ENCODE data around the gene TMEM108.

TMEM108 gene

DNA sequence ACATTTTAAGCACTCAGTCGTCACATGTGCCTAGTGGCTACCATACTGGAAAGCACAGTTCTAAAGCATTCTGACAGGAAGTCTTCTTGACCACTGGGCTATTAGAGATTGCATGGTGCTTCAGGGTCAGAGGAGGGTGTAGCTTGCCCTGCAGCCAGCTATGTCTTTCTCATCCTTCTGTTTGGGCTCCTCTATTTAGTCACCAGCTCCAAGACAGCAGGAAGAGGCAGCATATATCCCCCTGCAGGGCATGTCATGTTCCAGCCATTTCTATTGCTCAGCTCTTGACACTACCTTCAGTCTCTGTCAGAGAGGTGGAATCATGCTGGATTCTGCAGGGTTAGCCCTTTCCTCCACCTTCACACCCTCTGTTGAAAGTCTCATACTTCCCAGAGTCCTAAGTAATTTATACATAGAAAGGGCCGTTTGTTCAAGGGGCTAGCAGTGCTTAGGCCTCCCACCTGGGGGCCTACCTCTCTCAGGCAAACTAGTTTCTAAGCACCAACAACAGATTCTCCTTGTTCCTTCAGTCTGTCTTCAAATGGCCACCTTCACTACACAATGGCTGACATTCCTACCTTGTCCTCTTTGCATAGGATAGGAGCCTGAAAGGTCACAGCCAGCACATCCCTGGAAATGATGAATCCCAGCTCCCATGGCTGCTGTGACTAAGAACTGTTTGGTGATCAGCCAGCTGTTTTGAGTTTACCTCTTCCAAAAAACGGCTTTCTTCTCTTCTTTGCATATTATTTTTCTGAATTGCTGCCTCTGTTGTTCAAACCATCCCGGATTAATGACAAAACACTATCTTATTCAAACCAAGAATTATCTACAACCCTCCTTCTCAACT lies 246.0 kb downstream of the TMEM108 start:
- DNase-seq: no peak

DNA sequence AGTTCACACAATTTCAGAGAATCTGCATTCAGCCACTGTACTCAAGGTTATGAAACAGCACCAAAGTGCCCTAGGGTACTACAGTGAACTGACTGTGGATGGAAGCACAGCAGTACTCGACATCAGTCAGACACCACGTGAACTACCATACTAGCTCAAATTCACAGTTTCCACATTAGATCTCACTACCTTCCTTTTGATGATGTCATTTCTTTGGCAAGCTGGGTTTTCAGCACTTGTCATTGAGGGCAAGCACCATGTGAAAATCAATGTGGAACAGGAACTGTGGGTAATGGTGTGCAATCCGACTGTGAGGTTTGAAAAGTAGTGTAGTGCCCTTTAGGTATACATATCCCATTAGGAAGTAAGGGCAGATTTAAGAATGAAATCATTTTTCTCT lies 251.1 kb downstream of the TMEM108 start:
- no peak for DNase-seq

DNA sequence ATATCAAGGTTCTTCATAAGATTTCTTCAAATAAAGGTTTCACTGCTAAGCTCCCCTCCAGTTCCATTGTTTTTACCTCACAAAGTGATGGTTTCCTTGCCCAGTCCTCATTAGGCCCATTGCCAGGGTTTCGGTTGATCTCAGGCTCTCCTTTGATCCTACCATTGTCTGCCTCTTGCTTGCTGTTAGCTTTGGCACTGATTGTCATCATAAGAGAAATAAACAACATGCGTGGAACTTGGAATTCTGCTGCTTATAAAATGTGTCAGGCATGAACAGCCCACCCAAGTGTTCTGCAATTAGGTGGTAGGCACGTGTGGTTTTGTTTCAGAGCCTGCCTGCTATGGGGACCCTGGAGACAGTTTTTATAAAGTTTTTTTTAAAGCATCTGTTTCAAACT lies 254.1 kb downstream of the TMEM108 start:
- DNase-seq: no peak

DNA sequence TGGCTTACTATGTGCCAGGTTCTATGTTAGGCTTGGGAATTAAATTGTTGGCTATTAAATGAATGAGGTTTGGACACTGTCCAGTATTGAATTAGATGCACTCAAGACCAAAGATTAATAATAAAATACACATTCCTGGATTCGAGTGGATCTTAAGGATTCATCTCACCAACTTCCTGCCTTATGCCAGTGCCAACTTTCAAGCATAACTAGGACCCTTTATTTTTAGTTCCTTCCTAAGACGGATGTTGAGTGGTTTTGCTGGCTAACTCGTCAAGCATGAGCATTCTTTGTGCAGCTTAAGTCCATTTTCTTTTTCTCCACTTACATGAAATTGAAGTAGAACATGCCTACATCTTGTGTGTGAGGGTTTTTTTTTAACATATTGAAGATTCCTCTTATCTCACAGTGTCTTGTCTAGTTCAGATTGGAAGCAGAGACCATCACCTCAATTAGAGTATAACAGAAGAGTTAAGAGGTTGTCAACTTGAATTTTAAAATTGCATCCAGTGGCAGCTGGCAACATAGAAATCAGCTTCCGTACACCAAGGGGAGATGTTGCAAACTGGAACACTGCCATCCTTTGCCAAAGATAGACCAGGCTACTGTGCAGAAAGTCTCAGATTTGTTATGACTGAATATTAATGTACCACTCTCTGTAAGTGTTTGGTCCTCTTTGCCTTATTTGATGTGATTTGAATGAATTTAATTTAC lies 255.4 kb downstream of the TMEM108 start:
- DNase-seq: peak; percentile 36

DNA sequence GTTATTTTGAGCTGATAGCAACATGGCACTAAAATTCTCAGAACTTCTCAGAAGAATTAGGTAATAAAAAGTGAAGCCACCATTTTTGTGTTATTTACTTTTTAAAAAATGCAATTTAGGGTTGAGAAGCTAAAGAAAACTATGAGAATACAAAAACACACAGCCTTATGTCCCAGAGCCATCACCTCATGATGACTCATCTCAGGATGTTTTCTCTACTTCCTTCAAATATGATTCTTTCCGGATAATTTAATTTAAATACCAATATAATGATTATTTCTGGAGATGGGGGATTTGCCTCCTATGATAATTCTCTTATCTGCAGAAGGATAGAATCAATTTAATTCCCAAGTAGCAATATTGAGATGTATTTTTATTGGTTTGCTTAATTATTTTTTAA lies 256.1 kb downstream of the TMEM108 start:
- DNase-seq: no peak

DNA sequence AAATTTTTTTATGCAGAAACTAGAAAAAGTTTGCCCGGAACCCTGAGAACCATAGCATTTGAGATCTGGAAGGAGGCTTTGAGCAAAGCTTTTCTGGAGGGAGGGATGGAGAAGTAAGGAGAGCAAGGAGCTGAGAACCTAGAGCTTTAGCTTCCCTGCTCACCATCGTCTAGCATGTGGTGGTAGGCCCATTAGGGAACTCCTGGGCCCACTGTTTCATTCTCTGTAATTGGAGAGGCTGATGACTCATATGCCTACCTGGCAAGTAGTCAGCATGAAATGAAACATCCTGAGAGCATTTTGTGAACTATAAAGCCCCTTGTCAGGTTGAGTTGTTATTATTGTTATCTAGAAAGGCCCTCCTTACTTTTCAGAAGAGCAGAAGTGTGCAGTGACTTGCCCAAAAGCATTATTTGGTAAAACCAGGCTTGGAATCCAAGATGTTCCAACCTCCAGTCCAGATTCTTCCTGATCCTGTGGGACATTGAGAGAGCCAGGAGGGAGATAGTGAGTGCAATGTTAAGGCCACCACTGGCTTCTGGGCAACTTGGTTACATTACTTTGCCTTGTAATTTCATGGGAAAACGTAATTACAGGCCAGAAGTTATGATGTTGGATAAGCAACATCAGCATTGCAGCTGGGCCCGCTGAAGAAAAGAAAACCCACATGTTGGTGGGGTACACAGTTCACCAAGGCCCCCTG lies 257.2 kb downstream of the TMEM108 start:
- peak; percentile 32 for DNase-seq

DNA sequence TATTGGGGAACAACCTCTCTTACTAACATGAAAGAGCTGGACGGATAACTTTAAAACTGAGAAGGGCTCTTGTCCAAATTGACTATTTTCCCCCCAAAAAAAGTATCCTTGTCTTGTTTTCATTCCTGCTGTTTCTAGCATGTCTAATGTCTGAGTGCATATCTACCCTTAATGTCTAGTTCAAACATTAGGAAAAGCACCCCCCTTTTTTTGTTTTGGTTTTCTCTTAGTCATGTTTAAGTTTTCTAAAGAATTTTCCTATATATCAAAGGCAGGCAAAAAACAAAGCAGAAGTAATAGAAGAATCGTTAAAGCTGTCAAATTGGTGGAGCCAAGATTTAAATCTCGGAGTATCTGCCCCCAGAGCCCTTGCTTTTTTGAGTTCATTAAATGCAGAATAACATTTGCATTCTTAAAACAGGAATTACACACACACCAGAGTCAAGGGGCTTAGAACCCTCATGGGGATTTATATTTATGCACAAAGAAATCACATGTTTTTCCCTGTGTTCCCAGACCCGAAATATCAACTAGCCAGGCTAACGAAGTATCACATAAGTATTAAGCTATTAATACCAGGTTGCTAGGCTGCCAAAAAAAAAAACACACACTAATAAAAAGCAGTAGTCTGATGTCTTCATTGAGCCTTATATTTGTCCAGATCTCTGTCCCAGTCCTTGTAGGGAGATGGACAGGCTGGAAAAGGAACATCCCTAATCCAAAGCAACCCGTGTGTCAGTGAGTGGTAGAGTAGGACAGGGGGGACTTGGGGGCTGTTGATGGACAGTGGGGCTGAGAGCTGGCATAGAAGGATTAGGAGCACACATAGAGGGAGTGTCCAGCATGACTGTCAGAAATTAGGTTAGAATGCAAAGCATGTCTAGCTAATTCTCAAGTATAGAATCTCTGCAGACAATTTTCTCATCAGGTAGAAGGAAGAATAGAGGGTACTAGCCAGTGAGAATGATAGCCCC lies 258.0 kb downstream of the TMEM108 start:
- DNase-seq: peak; percentile 61

DNA sequence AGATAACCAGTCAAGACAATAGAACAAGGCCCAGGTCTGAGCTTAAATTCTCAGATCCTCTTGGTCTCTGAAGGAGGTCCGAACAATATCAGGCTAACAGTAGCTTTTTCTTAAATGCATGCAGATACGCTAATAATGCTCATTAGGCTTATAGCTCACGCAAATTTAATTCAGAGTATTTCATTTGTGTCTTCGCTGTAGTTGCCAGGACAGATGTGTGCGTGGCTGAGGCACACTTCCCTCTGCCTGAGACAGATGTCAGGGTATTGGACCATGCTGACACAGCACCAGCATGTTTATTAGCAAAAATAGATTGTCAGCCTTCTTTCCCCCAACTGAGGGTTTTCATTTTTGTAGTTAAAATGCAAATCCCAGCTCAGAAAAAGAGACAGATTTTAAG lies 258.8 kb downstream of the TMEM108 start:
- no peak for DNase-seq

DNA sequence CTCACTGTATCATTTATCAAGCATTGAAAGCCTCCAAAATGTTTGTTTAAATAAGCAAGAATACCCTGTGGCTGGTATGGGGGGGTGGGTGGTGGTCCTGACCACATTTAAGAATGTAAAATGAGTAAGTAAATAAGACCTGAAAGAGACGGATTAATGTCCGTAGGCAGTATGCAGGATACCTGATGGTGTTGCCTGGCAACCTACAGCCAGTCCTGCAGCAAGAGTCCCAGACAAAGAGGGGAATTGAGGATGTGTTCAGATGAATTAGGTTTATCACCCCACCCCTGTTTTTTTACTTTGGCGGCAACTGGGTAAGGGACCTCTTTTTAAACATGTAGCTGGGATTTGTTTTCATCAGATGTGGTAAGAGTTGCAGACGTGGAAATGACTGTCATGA lies 261.9 kb downstream of the TMEM108 start:
- no peak for DNase-seq

DNA sequence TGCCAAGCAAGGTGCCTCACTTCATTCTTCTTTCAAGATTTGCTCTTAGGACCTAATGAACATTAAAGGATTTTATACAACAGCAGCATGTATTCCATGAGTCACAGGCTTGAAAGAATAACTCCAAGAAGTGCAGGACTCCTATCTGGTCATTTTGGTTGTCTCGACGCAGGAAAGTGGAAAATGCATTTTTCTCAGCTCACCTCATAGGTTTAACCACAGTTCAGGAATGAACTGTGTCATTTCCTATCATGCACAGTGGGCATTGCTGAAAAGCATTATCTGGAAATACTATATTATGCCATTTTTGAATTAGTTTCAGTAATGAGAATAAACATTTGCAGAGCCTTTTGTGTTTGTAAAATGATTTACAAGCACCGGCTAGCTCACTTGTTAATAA lies 263.0 kb downstream of the TMEM108 start:
- DNase-seq: peak; percentile 77

DNA sequence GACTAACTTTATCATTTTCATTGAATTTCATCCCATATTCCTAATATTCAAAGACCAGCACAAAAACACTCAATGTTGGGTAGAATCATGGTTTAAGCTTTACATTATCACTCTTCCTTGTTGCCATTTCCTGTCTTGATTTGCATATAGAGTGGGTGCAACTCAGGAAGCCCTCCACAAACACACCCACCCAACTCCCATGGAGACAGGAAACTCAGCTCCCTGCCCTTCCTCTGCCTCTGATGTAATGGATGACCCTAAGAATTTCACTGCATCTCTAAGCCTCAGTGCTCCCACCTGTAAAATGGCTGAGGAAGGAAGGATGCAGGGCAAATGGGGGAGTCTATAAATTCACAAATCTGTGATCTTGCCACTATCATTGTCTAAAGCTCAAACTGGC lies 263.5 kb downstream of the TMEM108 start:
- no peak for DNase-seq

DNA sequence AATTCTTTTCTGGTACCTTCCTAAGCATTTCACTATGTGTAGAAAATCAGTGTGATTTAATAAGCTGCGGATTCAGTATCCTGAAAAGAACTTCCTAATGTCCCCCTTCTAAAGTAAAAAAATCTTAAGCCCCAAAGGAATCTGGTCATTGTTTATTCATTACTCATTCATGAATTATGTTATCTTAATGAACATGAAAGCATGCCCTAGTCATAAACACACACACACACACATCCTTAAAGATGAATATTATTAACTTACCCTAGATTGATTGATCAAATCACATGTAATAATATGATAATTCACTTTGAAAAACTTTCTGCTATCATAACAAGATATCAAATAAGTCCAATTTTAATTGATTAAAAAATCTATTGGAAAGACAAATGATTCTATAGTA lies 265.2 kb downstream of the TMEM108 start:
- DNase-seq: no peak

DNA sequence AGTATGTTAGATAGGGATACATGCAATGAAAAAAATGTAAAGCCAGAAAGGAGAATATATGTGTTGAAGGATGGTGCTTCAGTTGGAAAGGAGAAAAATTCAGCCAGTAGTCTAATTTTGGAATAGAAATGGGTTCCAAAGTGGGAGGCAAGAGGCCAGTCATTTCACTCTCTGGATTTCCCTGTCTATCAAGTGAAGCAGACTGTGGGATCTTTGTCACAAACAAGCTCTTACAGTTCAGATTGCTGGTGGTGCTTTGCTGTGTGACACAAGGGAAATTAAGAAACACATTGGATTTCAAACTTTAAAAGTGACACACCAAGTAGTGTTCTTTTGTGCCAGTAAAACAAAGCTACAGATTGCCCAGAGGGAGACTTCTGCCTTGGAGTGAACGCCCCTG lies 279.7 kb downstream of the TMEM108 start:
- no peak for DNase-seq

DNA sequence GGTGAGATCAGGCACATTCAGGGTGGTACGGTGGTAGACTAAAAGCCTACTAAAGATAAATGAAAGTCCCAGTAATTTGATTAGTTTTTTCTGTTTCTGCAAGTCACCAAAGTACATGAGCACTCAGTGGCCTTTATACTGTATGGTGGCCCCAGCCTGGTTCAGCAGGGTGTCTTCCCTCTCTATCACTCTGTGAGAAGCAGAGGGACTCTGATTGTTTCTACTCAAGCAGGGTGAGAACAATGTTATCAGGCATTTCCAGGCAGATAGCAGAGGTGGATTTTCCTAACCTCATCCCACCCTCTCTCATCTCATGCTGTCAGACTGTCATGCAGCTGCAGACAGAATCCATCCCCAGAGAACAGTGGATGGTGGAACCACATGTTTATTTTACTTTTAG lies 290.2 kb downstream of the TMEM108 start:
- no peak for DNase-seq

DNA sequence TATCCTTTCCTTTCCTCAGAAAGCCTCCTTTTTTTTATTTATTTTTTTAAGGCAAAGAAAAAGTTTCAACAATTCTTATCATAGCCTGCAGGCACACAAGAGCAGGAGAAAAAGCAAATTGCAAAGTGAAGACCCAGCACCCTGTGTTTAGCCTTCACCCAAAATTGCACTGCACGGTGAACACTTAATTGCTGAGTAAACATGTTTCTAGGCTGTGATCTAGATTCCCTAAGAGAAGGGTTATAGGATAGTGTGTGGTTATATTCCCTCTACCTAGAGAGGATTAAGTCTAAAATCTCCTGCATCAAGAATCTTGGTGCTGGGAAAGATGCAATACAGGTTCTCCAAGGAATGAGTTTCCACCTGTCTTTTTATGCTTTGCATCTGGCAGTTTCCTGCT lies 291.4 kb downstream of the TMEM108 start:
- DNase-seq: no peak

DNA sequence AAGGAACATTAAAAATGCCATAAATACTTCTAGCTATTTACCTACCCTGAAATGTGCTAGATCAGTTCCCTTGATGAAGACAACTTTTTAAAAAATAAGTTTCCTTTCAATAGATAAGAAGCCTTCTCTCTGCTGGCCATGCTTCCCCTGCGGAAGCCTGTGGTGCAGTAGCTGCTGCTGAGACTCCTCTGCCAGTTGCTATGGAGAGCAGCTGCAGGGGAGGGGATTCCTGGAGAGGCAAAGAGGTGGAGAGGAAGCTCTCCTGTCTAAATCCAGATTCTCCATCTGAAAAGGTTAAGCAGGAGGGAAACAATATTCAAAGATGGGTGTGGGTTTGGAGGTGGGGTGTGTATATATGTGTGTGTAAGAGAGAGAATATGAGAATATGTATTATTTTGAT lies 291.9 kb downstream of the TMEM108 start:
- no peak for DNase-seq

DNA sequence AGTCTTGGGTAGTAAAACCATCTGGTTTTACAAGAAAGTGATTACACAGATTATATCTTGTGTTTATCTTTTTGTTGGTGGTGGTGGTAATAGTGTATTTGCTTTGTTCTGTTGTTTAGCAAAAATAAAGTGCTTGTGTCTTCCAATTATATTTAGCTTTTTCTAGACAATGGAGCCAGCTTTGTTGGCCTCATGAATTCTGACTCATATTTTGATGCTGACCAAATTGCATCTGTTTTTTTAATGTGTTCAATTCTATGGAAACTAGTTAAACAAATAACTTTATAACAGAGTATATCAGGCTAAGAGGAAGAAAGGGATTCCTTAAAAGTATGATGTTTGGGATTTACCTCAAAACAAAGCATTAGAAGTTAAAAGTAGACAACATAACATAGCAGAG lies 292.3 kb downstream of the TMEM108 start:
- no peak for DNase-seq

DNA sequence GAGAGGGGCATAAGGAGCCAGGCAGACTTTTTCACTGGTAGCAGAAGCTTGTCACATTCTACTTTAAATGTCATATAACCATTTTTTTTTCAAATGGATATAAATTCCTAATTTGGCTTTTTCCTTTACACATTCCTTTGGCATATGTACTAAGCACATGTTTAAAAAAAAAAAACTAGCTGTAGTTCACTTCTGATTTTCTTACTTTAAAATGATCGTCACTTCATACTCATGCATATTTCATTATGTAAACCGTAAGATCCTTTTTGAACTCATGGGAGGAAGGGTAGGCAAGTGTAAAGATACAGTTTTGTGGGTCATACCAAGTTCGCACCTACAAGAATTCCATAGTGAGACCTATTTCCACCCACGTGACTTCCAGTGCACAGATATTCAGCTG lies 316.5 kb downstream of the TMEM108 start:
- no peak for DNase-seq

DNA sequence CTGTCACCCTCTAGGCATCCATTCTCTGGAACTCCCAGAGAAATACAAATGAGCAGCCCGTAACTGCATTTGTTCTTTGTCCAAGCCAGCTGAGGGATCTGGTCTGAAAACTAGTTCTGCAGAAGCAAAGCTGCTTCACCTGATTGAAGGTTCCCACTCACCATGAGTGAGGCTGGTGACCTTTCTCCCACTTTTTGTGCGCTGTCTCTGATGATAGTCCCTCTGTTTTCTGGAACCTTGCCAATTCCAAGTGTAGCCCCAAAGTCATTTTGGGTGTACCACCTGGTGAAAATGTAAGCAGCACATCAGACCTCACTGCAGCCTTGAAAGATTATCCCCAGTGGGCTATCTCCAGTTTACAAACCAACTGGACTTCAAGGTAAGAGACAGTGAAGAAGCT lies 322.3 kb downstream of the TMEM108 start:
- DNase-seq: no peak

DNA sequence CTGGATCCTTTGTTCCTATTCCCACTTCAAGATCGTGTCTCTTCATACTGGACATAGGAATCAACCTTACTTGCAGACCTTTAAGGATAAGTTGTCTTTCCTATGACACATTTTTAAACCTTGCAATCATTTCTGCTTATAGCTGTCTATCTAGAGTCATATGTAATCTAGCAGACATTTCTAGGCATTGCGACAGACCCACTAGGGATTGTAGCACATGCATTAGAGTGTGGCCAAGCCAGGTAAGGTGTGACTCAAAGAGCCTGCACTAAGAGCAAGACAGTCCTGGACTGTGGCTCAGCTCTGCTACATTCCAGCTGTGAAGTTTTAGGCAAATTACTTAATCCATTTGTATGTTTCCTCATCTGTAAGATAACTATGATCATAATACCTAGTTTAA lies 322.8 kb downstream of the TMEM108 start:
- DNase-seq: no peak

DNA sequence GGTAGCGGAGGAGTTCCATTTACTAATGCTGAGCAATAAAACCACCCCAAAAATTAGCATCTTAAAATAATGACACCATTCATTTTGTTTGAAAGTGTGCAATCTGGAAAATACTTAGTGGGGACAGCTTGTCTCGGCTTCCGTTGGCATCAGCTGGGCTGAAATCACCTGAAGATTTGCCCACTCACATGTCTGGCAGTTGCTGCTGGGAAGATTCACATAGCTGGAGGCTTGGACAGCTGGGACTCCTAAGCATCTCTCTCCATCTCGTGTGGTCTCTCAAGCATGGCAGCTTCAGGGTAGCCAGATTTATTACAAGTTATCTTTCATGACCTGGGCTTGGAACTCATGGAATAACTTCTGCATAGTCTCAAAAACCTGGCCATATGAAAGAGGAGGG lies 323.2 kb downstream of the TMEM108 start:
- no peak for DNase-seq

DNA sequence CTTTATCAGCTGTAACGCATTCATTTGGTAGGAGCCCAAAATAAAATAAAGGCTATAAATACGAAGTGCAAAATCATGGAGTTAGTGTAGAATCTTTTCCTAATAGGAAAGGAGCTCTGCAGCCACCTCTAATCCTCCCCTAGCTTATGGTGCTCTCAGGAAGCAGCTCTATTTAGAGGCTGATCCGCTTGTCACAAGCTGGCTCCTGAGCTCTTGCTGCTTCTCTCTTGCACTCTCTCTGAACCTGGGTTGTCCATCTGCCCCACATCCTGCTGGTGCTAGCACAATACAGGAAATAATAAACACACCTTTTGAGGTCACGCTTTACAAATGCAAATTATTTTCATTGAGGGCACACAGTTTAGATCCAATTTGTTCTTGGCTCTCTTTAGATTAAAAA lies 324.3 kb downstream of the TMEM108 start:
- DNase-seq: no peak

Data from fibroblast of skin of scalp (primary cell).